IMR-90 (cell line): ENCODE results near the gene RHOBTB1. TPM values are rescaled to one million over a fixed set of nuclear protein-coding genes. Genes with fewer than 3 reads are reported as not detected.

Experiments used
- ATAC-seq: fragments of 200-7000 bp; cut with Tn5 transposase; 2 replicates; pipeline ENCODE4 v1.9.1; 2020; ENCODE audit warnings: low read depth, mild to moderate bottlenecking, moderate library complexity
- BruUV-seq: library from RNA; stranded (reverse); fragments of 400-500 nt; replicated peaks from 2 replicates; lab custom pipeline; 2021; lab: Mats Ljungman, UMichigan
- CTCF ChIA-PET: fragments of 300-600 bp; formaldehyde crosslinking; extraction: SDS; loops from one replicate; lab custom pipeline; 2021; ENCODE audit warnings: antibody characterized with exemption; lab: Yijun Ruan, JAX
- POLR2A ChIA-PET: fragments of 300-600 bp; sonication (Branson Sonifier 250); formaldehyde crosslinking; loops from one replicate; lab custom pipeline; 2022; ENCODE audit warnings: antibody characterized with exemption; ENCODE audit not compliant: unreplicated experiment; lab: Charles Lee
- DNase-seq: peaks from one replicate; pipeline ENCODE4 v3.0.0; 2013
- H2AFZ ChIP-seq: replicated peaks from 2 replicates; pipeline ENCODE3; 2013; ENCODE audit warnings: low read length, mild to moderate bottlenecking; ENCODE audit not compliant: poor library complexity
- H2AK5ac ChIP-seq: 2 replicates; pipeline ENCODE4 v1.6.1; 2013; ENCODE audit warnings: low read depth, low read length, inconsistent platforms
- H2AK9ac ChIP-seq: replicated peaks from 2 replicates; pipeline ENCODE3; 2013; ENCODE audit warnings: mild to moderate bottlenecking, low read depth, low read length, moderate library complexity; ENCODE audit not compliant: poor library complexity
- H2BK120ac ChIP-seq: 2 replicates; pipeline ENCODE4 v1.6.1; 2013; ENCODE audit warnings: low read depth, low read length, inconsistent platforms
- H2BK15ac ChIP-seq: 3 replicates; pipeline ENCODE4 v1.6.1; 2013; ENCODE audit warnings: low read depth, low read length, inconsistent platforms
- H2BK20ac ChIP-seq: 2 replicates; pipeline ENCODE4 v1.6.1; 2013; ENCODE audit warnings: low read depth, mild to moderate bottlenecking, inconsistent platforms, low read length, moderate library complexity
- H2BK5ac ChIP-seq: 2 replicates; pipeline ENCODE4 v1.6.1; 2013; ENCODE audit warnings: mild to moderate bottlenecking, low read depth, low read length, inconsistent platforms; ENCODE audit not compliant: poor library complexity, severe bottlenecking
- H3K14ac ChIP-seq: replicated peaks from 2 replicates; pipeline ENCODE4 v1.6.1; 2013; ENCODE audit warnings: low read depth, low read length, inconsistent platforms
- H3K18ac ChIP-seq: 2 replicates; pipeline ENCODE4 v1.6.1; 2013; ENCODE audit warnings: low read depth, low read length, control low read depth
- H3K23ac ChIP-seq: 2 replicates; pipeline ENCODE4 v1.6.1; 2013; ENCODE audit warnings: low read depth, low read length, inconsistent platforms
- H3K27ac ChIP-seq: 2 replicates; pipeline ENCODE4 v1.5.1; 2013; ENCODE audit warnings: mild to moderate bottlenecking, control low read depth, low read length; ENCODE audit not compliant: insufficient read depth
- H3K27me3 ChIP-seq: 2 replicates; pipeline ENCODE4 v1.6.1; 2013; ENCODE audit warnings: low read length; ENCODE audit not compliant: control insufficient read depth, insufficient read depth
- H3K36me3 ChIP-seq: 2 replicates; pipeline ENCODE4 v1.6.1; 2013; ENCODE audit warnings: low read length, mixed read lengths; ENCODE audit not compliant: control insufficient read depth, insufficient read depth
- H3K4ac ChIP-seq: 2 replicates; pipeline ENCODE4 v1.6.1; 2013; ENCODE audit warnings: low read depth, low read length, inconsistent platforms
- H3K4me1 ChIP-seq: 2 replicates; pipeline ENCODE4 v1.6.1; 2013; ENCODE audit warnings: low read length, mixed read lengths; ENCODE audit not compliant: control insufficient read depth, insufficient read depth
- H3K4me2 ChIP-seq: 2 replicates; pipeline ENCODE4 v1.6.1; 2013; ENCODE audit warnings: low read depth, mild to moderate bottlenecking, control low read depth, low read length, moderate library complexity
- H3K4me3 ChIP-seq: 2 replicates; pipeline ENCODE4 v1.5.1; 2013; ENCODE audit warnings: low read depth, mild to moderate bottlenecking, control low read depth, low read length, moderate library complexity; ENCODE audit not compliant: insufficient read depth
- H3K56ac ChIP-seq: 2 replicates; pipeline ENCODE4 v1.6.1; 2013; ENCODE audit warnings: low read length, inconsistent platforms; ENCODE audit not compliant: insufficient read depth; ENCODE audit errors: extremely low read depth
- H3K79me1 ChIP-seq, 2 experiments: 2 replicates each; pipeline ENCODE4 v1.6.1; 2013; ENCODE audit warnings: low read length in 2 of 2, inconsistent platforms in 1 of 2, low read depth in 1 of 2
- H3K9ac ChIP-seq: 2 replicates; pipeline ENCODE4 v1.6.1; 2013; ENCODE audit warnings: low read depth, low read length, control low read depth
- H3K9me1 ChIP-seq: 2 replicates; pipeline ENCODE4 v1.6.1; 2013; ENCODE audit warnings: low read length, inconsistent platforms; ENCODE audit not compliant: insufficient read depth
- H3K9me3 ChIP-seq: 2 replicates; pipeline ENCODE4 v1.6.1; 2013; ENCODE audit warnings: low read length; ENCODE audit not compliant: control insufficient read depth, insufficient read depth
- H4K20me1 ChIP-seq: 2 replicates; pipeline ENCODE4 v1.6.1; 2013; ENCODE audit warnings: low read length, inconsistent platforms; ENCODE audit not compliant: insufficient read depth
- H4K5ac ChIP-seq: 2 replicates; pipeline ENCODE4 v1.6.1; 2013; ENCODE audit warnings: mild to moderate bottlenecking, low read depth, low read length, control low read depth
- H4K8ac ChIP-seq, 2 experiments: 2 replicates each; pipeline ENCODE4 v1.6.1; 2013; ENCODE audit warnings: low read depth in 2 of 2, low read length in 2 of 2, control low read depth in 1 of 2, inconsistent platforms in 1 of 2
- H4K91ac ChIP-seq: 2 replicates; pipeline ENCODE4 v1.6.1; 2013; ENCODE audit warnings: low read depth, low read length, inconsistent platforms; ENCODE audit not compliant: insufficient read depth
- BHLHE40 ChIP-seq: fragments of 150-350 bp; IDR thresholded peaks from 2 replicates; pipeline ENCODE4 v1.6.1; 2016; ENCODE audit warnings: mild to moderate bottlenecking, low read depth, low read length
- MAZ ChIP-seq: IDR thresholded peaks from 2 replicates; pipeline ENCODE4 v1.6.1; 2012; ENCODE audit warnings: low read depth, mild to moderate bottlenecking, low read length, improper control_type of control experiment, moderate library complexity, borderline replicate concordance
- MXI1 ChIP-seq: IDR thresholded peaks from 2 replicates; pipeline ENCODE4 v1.6.1; 2012; ENCODE audit warnings: low read depth, mild to moderate bottlenecking, low read length, moderate library complexity, borderline replicate concordance
- POLR2A ChIP-seq: IDR thresholded peaks from 2 replicates; pipeline ENCODE4 v1.6.1; 2012; ENCODE audit warnings: mild to moderate bottlenecking, low read depth, low read length
- RCOR1 ChIP-seq: IDR thresholded peaks from 2 replicates; pipeline ENCODE4 v1.6.1; 2012; ENCODE audit warnings: mild to moderate bottlenecking, low read length, improper control_type of control experiment; ENCODE audit not compliant: insufficient replicate concordance
- RFX5 ChIP-seq: IDR thresholded peaks from 2 replicates; pipeline ENCODE4 v1.8.0; 2012; ENCODE audit warnings: low read depth, mild to moderate bottlenecking, low read length, moderate library complexity
- WGBS, 2 experiments: methylation state at CpG; one replicate each; pipeline versions ENCODE4 v1.1.5 to v1.1.7; 2013; ENCODE audit warnings: missing lambda C conversion rate in 2 of 2; ENCODE audit not compliant: insufficient read length in 1 of 2; ENCODE audit errors: extremely low coverage in 2 of 2; 5-methylcytosine and 5-hydroxymethylcytosine counted together
- dilution Hi-C: fragments of 300-500 bp; cut with HindIII; formaldehyde crosslinking; loops from one replicate; pipeline ENCODE4 v1.14.3; 2018; ENCODE audit warnings: low sequenced_read_pairs; ENCODE audit not compliant: unreplicated experiment
- in situ Hi-C: fragments of 300-500 bp; cut with MboI; formaldehyde crosslinking; loops from 3 replicates; pipeline ENCODE4 v1.14.3; 2019; ENCODE audit warnings: low sequenced_read_pairs, inconsistent platforms, mixed read lengths
- intact Hi-C: fragments of 100-400 bp; cut with micrococcal nuclease; formaldehyde crosslinking; loops from 2 replicates; pipeline ENCODE4 v1.10.0; 2022
- polyA plus RNA-seq, 3 experiments: library from polyadenylated mRNA; depleted of rRNA; stranded (reverse); fragments of >200 nt; gene quantifications; 2 replicates each; pipeline ENCODE4 v1.2.3, GENCODE V29; 2012; ENCODE audit warnings: low replicate concordance in 1 of 3
- total RNA-seq: library from RNA; depleted of rRNA; stranded (reverse); fragments of >200 nt; gene quantifications from 2 replicates; pipeline ENCODE4 v1.2.3, GENCODE V29; 2012
- TF ChIP-seq, protein P1 (sequence below): fragments of 150-350 bp; IDR thresholded peaks from 2 replicates; pipeline ENCODE4 v1.6.1; 2016; ENCODE audit warnings: low read depth, mild to moderate bottlenecking, low read length, moderate library complexity, borderline replicate concordance

Gene RHOBTB1
- total and polyA plus RNA-seq, 2 of the 4 experiments (the other 2 are of a cell fraction), result 8.9 to 15.2 TPM

DNA sequence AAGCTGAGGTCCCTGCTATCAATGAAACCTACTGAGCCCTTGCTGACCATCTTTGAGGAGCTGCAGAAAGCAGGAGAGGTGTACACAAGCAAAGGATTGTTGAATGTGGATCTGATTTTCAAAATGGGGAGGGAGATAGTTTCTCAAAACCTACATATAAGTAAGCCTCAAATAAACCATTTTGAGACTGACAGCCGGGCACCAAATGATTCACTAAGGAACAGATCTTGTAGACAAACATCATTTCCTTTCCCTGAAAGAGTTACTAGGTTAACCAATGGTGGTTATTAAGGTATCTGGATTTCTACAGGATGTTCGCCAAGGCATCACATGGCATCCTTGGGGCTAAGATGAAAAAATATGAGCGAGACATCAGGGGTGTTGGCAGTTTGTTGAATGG is 24.5 kb upstream of the RHOBTB1 start:
- ATAC-seq (no peak), DNase-seq (no peak)
- Histone ChIP-seq H4K8ac (no peak overlapping the region), H3K27me3 (no peaks in the 10 kb centered on the region), H3K9ac (no peak overlapping the region), H3K9me3 (no peaks in the 10 kb centered on the region), H2AK5ac (no peak overlapping the region), H3K4ac (no peak overlapping the region), H4K20me1 (no peaks in the 10 kb centered on the region), H3K36me3 (no peaks in the 10 kb centered on the region), H3K18ac (no peak overlapping the region), H2BK15ac (0 out of 3 replicates have a peak overlapping the region, but pooled peaks have one; percentile 68), H2BK120ac (no peak overlapping the region), H2AK9ac (no peak overlapping the region), H3K4me1 (peaks cover 2% of the 10 kb centered on the region; the same call in 1 of the 2 replicates), H2AFZ (no peak overlapping the region), H4K5ac (no peak overlapping the region), H3K4me3 (no peak overlapping the region), H2BK20ac (no peak overlapping the region), H3K56ac (no peak overlapping the region), H2BK5ac (no peak overlapping the region), H4K91ac (no peak overlapping the region), H3K27ac (no peak overlapping the region), H3K79me1 (no peaks in the 10 kb centered on the region), H3K4me2 (no peak overlapping the region), H3K14ac (no peak overlapping the region), H3K23ac (no peak overlapping the region), H3K9me1 (no peaks in the 10 kb centered on the region; the same call in 1 of the 2 replicates)
- no CpG with 5 or more reads among the region's 3 CpGs for WGBS, 2 experiments
- no TSS peak for BruUV-seq
- dilution Hi-C loops, result no loop called here
- in situ Hi-C loops, result loop anchor here (10.0 kb wide), 1 partner anchor 316 kb away; no protein-coding TSS in a partner anchor
- ChIA-PET POLR2A (no interaction called here), CTCF (interaction anchor here (1.4 kb wide), 1 partner anchor 149 kb away, joined by 7 read pairs; no protein-coding TSS in a partner anchor)
- intact Hi-C loops, result loop anchor here (10.0 kb wide), 2 partner anchors 936 to 1076 kb away; partner anchors contain the start of gene ARID5B
- TF ChIP-seq, protein P1, sequence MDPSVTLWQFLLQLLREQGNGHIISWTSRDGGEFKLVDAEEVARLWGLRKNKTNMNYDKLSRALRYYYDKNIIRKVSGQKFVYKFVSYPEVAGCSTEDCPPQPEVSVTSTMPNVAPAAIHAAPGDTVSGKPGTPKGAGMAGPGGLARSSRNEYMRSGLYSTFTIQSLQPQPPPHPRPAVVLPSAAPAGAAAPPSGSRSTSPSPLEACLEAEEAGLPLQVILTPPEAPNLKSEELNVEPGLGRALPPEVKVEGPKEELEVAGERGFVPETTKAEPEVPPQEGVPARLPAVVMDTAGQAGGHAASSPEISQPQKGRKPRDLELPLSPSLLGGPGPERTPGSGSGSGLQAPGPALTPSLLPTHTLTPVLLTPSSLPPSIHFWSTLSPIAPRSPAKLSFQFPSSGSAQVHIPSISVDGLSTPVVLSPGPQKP, result no peak
- no peak for TF ChIP-seq RCOR1
- no peak for TF ChIP-seq POLR2A
- no peak for TF ChIP-seq BHLHE40
- no peak for TF ChIP-seq RFX5
- TF ChIP-seq MXI1, result no peak
- no peak for TF ChIP-seq MAZ
